ENCODE measurements around the gene RABL3.

The RABL3 gene

GRCh38 chr3:120637851-120638559 lies 104.3 kb downstream of the RABL3 start:
- no peak for TF ChIP-seq TOX (CRISPR knock-in tag; IDR thresholded peaks at IDR 0.05; ENCODE audit: borderline replicate concordance)
- no peak for ATAC-seq

GRCh38 chr3:120636795-120637401 lies 105.4 kb downstream of the RABL3 start:
- no peak for ATAC-seq
- no peak for TF ChIP-seq ZFP3 (CRISPR knock-in tag; IDR thresholded peaks at IDR 0.05)

Data from SK-N-SH treated with all-trans-retinoic acid at 6 μM for 48 hours (cell line).